ENCODE measurements around the gene TMED5.

TMED5 gene

GRCh38 chr1:93120614-93121013 lies 59.6 kb downstream of the TMED5 start:
- DNase-seq: no peak

- no peak for DNase-seq
These were observed 65.8 kb downstream of the TMED5 start for GRCh38 chr1:93114391-93114790.

- DNase-seq: no peak
These were observed 67.1 kb downstream of the TMED5 start for GRCh38 chr1:93113127-93113526.

GRCh38 chr1:93111561-93111960 lies 68.7 kb downstream of the TMED5 start:
- DNase-seq: peak in 1 of 2 donors; percentile 37

- no peak for DNase-seq
These were observed 69.1 kb downstream of the TMED5 start for GRCh38 chr1:93111065-93111464.

GRCh38 chr1:93109578-93109977 lies 70.6 kb downstream of the TMED5 start:
- no peak for DNase-seq

- DNase-seq: no peak
These were observed 71.9 kb downstream of the TMED5 start for GRCh38 chr1:93108335-93108734.

- DNase-seq: no peak
These were observed 72.8 kb downstream of the TMED5 start for GRCh38 chr1:93107395-93107794.

- no peak for DNase-seq
These were observed 74.0 kb downstream of the TMED5 start for GRCh38 chr1:93106226-93106625.

- no peak for DNase-seq
These were observed 78.1 kb downstream of the TMED5 start for GRCh38 chr1:93102142-93102541.

Measured in bone marrow (tissue), 2 donors.